Measurements from ENCODE around the gene TRAF1.

The TRAF1 gene

GRCh38 chr9:120922404-120923195 is 4.0 kb downstream of the TRAF1 start:
- Mint-ChIP-seq H3K36me3 (ENCODE audit: low read depth) (peaks cover 91% of the 10 kb centered on the region), H3K4me1 (ENCODE audit: low read depth) (peaks cover 81% of the 10 kb centered on the region), H3K9me3 (no peaks in the 10 kb centered on the region), H3K4me3 (peak overlapping the region; percentile 98), H3K27ac (peak overlapping the region; percentile 98), H3K27me3 (no peaks in the 10 kb centered on the region)
- no peak for DNase-seq

- peaks cover 97% of the 10 kb centered on the region for H3K36me3 Mint-ChIP-seq (ENCODE audit: low read depth)
- no peaks in the 10 kb centered on the region for H3K27me3 Mint-ChIP-seq
- peaks cover 81% of the 10 kb centered on the region for H3K4me1 Mint-ChIP-seq (ENCODE audit: low read depth)
- peak overlapping the region; percentile 98 for H3K27ac Mint-ChIP-seq
- peak; percentile 44 for DNase-seq
- H3K9me3 Mint-ChIP-seq = no peaks in the 10 kb centered on the region
- H3K4me3 Mint-ChIP-seq = peak overlapping the region; percentile 98
These were observed 4.9 kb downstream of the TRAF1 start for GRCh38 chr9:120921661-120922181.

- peak overlapping the region; percentile 98 for H3K4me3 Mint-ChIP-seq
- peaks cover 98% of the 10 kb centered on the region for H3K36me3 Mint-ChIP-seq (ENCODE audit: low read depth)
- peaks cover 83% of the 10 kb centered on the region for H3K4me1 Mint-ChIP-seq (ENCODE audit: low read depth)
- H3K27ac Mint-ChIP-seq = peak overlapping the region; percentile 98
- peak; percentile 59 for DNase-seq
- no peaks in the 10 kb centered on the region for H3K27me3 Mint-ChIP-seq
- H3K9me3 Mint-ChIP-seq = no peaks in the 10 kb centered on the region
These were observed 5.8 kb downstream of the TRAF1 start for GRCh38 chr9:120920806-120921178.

DNA sequence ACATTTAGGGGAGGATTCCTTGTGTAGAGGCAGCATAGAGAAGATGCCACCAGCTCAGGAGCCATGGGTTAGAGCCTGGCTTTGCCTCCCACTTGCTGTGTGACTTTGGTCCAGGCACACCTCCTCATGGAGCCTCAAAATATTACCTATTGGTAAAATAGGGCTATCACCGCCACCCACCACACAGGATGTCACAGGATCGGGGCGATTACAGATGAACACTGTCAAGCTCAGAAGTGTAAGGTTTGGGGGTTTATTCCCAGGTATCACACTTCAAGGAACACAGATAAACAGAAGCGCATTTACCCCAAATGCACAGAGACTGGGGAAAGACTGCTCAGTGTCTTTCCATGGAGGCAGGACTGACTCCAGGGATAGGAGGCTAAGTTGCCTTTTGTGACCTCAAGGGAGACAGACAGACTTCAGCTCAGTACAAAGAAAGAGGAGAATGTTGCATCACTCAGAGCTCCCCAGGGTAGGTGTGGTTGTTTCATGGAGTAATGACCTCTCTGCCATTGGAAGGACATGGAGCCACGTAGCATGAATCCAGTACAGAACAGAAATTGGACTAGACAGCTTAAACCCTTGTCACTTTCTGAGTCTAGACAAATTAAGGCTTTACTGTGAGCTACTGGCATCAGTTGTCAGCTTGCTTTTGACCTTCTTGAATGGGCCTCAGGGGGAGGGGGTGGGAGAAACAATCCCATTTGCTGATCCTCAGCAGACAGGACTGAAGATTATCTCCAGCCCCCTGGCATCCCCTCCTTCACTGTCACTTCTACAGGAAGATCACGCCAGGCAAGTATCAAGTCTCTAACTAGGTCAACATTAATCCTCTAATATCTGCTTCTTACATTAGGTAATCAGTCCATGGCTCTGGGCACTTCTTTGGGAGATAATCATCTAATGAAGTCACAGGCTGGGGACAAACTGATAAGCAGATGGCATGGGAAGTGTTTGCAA is 6.5 kb downstream of the TRAF1 start:
- peaks cover 84% of the 10 kb centered on the region for H3K4me1 Mint-ChIP-seq (ENCODE audit: low read depth)
- H3K36me3 Mint-ChIP-seq (ENCODE audit: low read depth) = peaks cover 97% of the 10 kb centered on the region
- peak overlapping the region; percentile 98 for H3K27ac Mint-ChIP-seq
- peak overlapping the region; percentile 98 for H3K4me3 Mint-ChIP-seq
- H3K27me3 Mint-ChIP-seq = no peaks in the 10 kb centered on the region
- DNase-seq = peak; percentile 33
- H3K9me3 Mint-ChIP-seq = no peaks in the 10 kb centered on the region

GRCh38 chr9:120918931-120919842 is 7.4 kb downstream of the TRAF1 start:
- Mint-ChIP-seq H3K36me3 (ENCODE audit: low read depth) (peaks cover 97% of the 10 kb centered on the region), H3K4me1 (ENCODE audit: low read depth) (peaks cover 90% of the 10 kb centered on the region), H3K27ac (peak overlapping the region; percentile 98), H3K9me3 (no peaks in the 10 kb centered on the region), H3K27me3 (no peaks in the 10 kb centered on the region), H3K4me3 (peak overlapping the region; percentile 98)
- DNase-seq = peak; percentile 32

GRCh38 chr9:120917929-120918762 is 8.4 kb downstream of the TRAF1 start:
- peaks cover 97% of the 10 kb centered on the region for H3K36me3 Mint-ChIP-seq (ENCODE audit: low read depth)
- H3K9me3 Mint-ChIP-seq = no peaks in the 10 kb centered on the region
- no peaks in the 10 kb centered on the region for H3K27me3 Mint-ChIP-seq
- H3K4me1 Mint-ChIP-seq (ENCODE audit: low read depth) = peaks cover 91% of the 10 kb centered on the region
- DNase-seq = no peak
- H3K27ac Mint-ChIP-seq = peak overlapping the region; percentile 98
- H3K4me3 Mint-ChIP-seq = peak overlapping the region; percentile 98

GRCh38 chr9:120916991-120917880 is 9.4 kb downstream of the TRAF1 start:
- H3K27me3 Mint-ChIP-seq = no peaks in the 10 kb centered on the region
- peaks cover 92% of the 10 kb centered on the region for H3K4me1 Mint-ChIP-seq (ENCODE audit: low read depth)
- no peaks in the 10 kb centered on the region for H3K9me3 Mint-ChIP-seq
- H3K27ac Mint-ChIP-seq = peak overlapping the region; percentile 90
- peaks cover 97% of the 10 kb centered on the region for H3K36me3 Mint-ChIP-seq (ENCODE audit: low read depth)
- H3K4me3 Mint-ChIP-seq = peak overlapping the region; percentile 58
- DNase-seq = no peak

- Mint-ChIP-seq H3K4me1 (ENCODE audit: low read depth) (peaks cover 92% of the 10 kb centered on the region), H3K36me3 (ENCODE audit: low read depth) (peaks cover 97% of the 10 kb centered on the region), H3K27ac (peak overlapping the region; percentile 90), H3K9me3 (no peaks in the 10 kb centered on the region), H3K4me3 (peak overlapping the region; percentile 58), H3K27me3 (no peaks in the 10 kb centered on the region)
- no peak for DNase-seq
These were observed 10.0 kb downstream of the TRAF1 start for GRCh38 chr9:120916588-120916987.

DNA sequence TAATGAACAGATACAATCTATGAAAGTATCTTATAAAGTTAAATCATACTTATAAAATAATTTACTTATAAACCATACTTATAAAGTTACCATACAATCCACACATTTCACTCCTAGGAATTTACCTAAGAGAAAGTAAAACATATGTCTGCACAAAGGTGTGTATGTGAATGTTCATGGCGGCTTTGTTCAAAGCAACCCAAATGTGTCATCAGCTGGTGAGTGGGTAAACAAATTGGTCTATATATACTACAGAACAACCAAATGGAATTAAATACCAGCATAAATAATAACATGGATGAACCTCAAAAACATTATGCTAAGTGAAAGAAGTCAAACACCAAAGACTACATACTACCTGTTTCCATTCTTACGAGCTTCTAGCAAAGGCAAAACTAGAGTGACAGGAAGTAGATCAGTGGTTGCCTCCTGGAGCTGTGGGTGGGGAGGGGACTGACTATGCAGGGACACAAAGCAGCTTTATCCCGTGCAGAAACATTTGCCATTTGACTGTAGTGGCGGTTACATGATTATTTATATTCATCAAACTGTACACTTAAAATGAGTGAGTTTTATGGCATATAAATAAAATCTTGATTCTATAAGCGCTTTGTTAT is 10.6 kb downstream of the TRAF1 start:
- H3K27me3 Mint-ChIP-seq = no peaks in the 10 kb centered on the region
- DNase-seq = peak; percentile 45
- peaks cover 92% of the 10 kb centered on the region for H3K4me1 Mint-ChIP-seq (ENCODE audit: low read depth)
- peak overlapping the region; percentile 58 for H3K4me3 Mint-ChIP-seq
- peak overlapping the region; percentile 90 for H3K27ac Mint-ChIP-seq
- H3K36me3 Mint-ChIP-seq (ENCODE audit: low read depth) = peaks cover 97% of the 10 kb centered on the region
- peaks cover 2% of the 10 kb centered on the region for H3K9me3 Mint-ChIP-seq

DNA sequence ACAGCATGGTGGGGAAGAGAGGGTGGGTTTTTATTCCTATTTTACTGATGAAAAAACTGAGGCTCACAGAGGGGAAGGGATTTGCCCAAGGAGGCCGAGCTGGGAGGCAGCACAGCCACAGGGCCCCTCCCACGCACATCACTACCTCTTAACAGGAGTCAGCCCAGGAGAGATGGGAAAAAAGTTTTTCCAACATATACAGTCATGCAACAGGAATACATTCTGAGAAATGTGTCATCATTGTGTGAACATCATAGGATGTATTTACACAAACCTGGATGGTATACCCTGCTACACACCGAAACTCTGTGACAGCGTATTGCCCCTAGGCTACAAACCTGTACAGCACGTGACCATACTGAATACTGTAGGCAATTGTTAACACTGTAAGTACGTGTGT is 11.6 kb downstream of the TRAF1 start:
- no peaks in the 10 kb centered on the region for H3K27me3 Mint-ChIP-seq
- no peak for DNase-seq
- peaks cover 92% of the 10 kb centered on the region for H3K4me1 Mint-ChIP-seq (ENCODE audit: low read depth)
- peaks cover 97% of the 10 kb centered on the region for H3K36me3 Mint-ChIP-seq (ENCODE audit: low read depth)
- peak overlapping the region; percentile 94 for H3K27ac Mint-ChIP-seq
- peaks cover 2% of the 10 kb centered on the region for H3K9me3 Mint-ChIP-seq
- H3K4me3 Mint-ChIP-seq = peak overlapping the region; percentile 18

DNA sequence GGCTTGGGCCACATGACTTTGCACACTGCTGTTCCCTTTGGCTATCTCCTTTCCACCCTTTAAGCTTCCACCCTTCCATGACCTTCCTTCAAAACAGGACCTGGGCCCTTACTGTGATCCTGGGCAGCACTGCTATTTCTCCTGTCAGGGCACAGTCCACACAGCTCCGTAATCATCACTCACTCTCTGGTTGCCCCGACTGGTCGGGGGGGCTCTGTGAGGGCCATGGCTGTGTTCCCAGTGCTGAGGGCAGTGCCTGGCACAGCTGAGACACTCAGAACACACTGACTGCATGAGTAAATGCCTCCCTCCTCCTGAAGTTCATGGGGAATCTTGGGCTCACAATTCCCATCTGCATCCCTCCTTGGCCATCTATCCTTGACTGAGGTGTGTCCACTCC is 12.2 kb downstream of the TRAF1 start:
- Mint-ChIP-seq H3K4me3 (peak overlapping the region; percentile 18), H3K4me1 (ENCODE audit: low read depth) (peaks cover 92% of the 10 kb centered on the region)

GRCh38 chr9:120913647-120914264 is 12.8 kb downstream of the TRAF1 start:
- peaks cover 92% of the 10 kb centered on the region for H3K4me1 Mint-ChIP-seq (ENCODE audit: low read depth)

More for the DNA sequence above, 12.2 kb downstream of the TRAF1 start:
- no peak for DNase-seq
- peak overlapping the region; percentile 94 for H3K27ac Mint-ChIP-seq
- no peaks in the 10 kb centered on the region for H3K27me3 Mint-ChIP-seq
- H3K36me3 Mint-ChIP-seq (ENCODE audit: low read depth) = peaks cover 97% of the 10 kb centered on the region
- peaks cover 2% of the 10 kb centered on the region for H3K9me3 Mint-ChIP-seq

More at GRCh38 chr9:120913647-120914264, 12.8 kb downstream of the TRAF1 start:
- Mint-ChIP-seq H3K27ac (peak overlapping the region; percentile 94), H3K27me3 (no peaks in the 10 kb centered on the region), H3K9me3 (peaks cover 2% of the 10 kb centered on the region), H3K36me3 (ENCODE audit: low read depth) (peaks cover 97% of the 10 kb centered on the region), H3K4me3 (peak overlapping the region; percentile 29)
- peak; percentile 47 for DNase-seq

All from activated T-cell treated with anti-CD3 and anti-CD28 coated beads, Interleukin-2, amount 50 U/mL, for 24 hours (primary cell).